Sciatic nerve (tissue), 2 donors: ENCODE data around the gene ASIC2. TPM values are rescaled to one million over a fixed set of nuclear protein-coding genes. Genes with fewer than 3 reads are reported as not detected.

Source experiments
- ATAC-seq: fragments of 200-7000 bp; cut with Tn5 transposase; one replicate; pipeline ENCODE4 v1.9.1; 2020; ENCODE audit warnings: mild to moderate bottlenecking, moderate library complexity
- DNase-seq: peaks from one replicate; pipeline ENCODE4 v3.0.0-alpha.2; 2020; ENCODE audit warnings: low spot score
- intact Hi-C: fragments of 100-400 bp; cut with DNase I; formaldehyde crosslinking; loops from one replicate; pipeline ENCODE4 v1.14.2; 2022
- total RNA-seq: library from RNA; stranded (reverse); fragmentation: NEBNext Ultra II Directional; extraction: Animal tissue kit (Norgen Biotek cat#: 25700); gene quantifications from one replicate; pipeline ENCODE4 v1.2.1, GENCODE V29; 2021
- donor health status: DM: no; HTN: no; CAD: no.
- donor health status: DM: no; HTN: no; CAD: no.

Gene ASIC2
- total RNA-seq, 1 donor from 2014 or later, result 1.1 TPM

DNA sequence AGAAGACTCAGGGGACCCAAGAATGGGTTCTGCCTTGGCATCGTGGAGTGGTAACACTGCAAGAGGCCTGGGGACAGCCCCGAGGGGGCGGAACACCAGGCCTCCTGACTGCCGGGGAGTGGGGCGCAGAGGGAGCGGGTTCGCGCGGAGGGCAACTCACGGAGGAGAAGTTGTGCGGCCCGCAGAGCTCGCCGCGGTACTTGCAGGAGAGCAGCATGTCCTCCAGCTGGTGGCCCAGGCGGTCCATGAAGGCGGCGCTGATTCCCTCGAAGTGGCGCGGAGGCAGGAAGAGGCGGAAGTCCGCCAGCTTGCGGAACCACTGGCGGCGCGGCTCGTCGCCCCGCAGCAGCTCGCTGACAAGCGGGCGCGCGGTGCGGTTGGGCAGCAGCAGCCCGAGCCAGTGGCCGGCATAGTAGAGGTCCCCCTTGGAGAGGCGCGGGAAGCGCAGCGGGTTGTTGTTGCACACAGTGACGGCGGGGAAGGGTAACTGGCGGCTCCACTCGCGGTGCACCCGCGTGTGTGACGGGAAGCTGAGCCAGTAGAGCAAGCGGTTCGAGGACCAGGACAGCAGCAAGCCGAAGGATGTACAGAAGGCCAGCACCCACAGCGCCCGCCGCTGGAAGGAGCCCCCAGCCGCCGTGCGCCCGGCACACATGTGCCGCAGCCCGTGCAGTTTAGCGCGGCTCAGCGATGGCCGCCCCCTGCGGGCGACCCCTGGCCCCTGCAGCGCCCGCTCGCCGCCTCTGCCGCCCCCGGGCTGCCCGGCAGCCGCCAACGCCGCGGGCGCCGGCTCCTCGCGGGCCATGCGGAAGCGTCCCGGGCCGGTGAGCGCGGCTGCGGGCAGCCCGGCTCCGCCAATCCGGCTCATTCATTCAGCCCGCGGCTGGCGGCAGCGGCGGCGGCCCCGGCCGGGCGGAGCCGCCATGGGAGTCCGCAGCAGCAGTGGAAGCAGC, 1.6 kb downstream of the ASIC2 start:
- DNase-seq (no peak), ATAC-seq (no peak)
- intact Hi-C loops, result no loop called here

DNA sequence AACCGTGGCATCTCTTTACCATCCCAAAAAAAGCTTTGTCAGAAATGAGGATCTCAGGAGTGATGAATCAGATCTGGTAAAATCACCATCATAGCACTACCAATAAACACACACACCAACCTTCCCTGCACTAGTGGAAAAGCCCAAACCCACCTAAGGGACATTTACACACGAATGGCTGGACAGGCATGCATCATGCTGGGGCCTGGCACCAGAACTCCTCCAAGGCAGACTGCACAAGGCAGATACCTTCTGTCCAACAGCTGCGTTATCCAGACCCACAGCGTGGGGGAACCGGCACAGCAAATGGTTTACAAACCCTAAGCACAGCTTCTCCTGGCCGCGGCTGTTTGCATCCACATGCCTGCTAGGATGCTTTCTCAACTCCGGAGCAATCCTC, 2.8 kb downstream of the ASIC2 start:
- intact Hi-C loops, result no loop called here
- no peak for ATAC-seq
- DNase-seq, result no peak

DNA sequence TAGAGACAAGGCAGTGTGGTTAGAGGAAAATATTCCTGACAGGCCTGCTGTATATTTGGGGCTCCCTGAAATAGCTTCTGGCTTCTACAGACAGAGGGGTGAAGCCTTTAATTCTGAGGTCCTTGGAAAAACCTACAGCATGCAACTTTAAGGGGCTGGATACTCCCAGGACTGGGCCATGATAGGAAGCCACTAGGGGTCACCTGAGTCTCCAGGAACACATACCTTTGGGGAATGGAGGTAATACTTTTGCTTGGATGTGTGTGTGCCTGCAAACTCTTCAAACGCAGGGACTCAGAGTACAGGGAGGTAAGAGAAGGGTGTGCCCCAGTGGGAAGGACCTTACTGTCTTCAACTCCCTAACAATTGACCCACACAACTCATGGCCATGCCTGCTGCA, 4.1 kb downstream of the ASIC2 start:
- DNase-seq (no peak), ATAC-seq (no peak)
- intact Hi-C loops, result no loop called here

DNA sequence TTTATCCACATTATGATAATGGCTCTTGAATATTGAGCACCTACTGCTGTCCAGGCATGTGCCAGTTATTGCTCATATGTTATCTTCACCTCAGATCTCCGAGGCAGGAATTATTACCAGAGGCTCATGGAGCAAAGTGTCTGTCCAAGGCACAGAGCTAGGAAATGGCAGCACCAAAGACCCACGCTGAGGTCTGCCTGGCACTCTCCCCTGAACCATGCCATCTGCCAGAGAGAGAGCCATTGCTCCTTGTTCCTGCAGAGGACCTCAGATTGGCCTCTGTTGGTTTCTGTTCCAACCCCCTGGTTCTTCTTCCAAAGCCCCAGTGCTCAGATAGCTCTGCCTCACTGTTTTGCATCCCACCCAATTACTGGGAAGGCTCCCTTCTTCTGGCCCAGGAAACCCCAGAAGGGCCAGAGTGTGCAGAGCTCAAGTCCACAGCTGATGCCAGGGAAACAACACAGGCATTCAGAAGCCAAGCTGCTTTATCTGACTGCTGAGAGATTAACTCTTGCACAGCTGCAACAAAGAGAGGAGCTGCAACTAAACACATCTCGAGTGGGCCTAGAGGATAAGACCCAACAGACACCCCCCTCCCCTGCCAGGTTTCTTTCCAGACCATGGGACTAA, 5.9 kb downstream of the ASIC2 start:
- DNase-seq (no peak), ATAC-seq (no peak)
- intact Hi-C loops, result no loop called here

DNA sequence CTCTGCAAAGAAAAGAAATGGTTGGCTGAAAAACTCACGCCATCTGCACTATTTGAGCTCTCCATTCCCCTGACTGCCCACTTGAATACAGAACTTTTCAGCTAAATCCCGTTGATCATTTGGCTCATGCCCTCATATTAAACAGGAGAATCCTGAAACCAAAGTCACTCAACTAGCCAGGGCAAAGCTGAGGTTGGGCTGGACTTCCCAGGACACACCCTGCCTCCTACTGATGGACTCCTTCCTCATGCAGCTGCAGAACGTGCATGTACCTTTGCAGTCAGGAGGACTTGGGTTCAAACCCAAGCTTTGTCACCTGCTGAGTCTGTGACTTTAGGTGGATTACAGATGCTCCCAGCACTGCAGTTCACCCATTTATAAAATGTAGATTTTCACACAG, 7.7 kb downstream of the ASIC2 start:
- DNase-seq, result no peak
- no peak for ATAC-seq
- intact Hi-C loops, result no loop called here

DNA sequence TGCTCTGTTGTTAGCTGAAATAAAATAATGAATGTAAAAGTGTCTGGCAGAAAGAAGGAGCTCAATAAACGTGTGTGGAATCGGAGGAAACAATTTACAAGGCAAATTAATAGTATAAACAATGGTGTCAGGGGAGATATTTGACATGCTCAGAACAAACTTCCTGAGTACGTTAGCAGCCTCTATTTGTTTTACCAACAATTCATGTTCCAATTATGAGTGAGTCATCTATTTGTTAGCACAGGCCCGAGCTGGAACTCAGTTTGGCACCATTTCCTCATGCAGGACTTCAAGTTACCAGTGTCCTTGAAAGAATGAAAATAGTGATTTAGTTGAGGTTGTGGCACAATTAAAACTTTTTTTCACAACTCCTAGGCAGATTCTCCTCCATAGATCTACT, 9.1 kb downstream of the ASIC2 start:
- intact Hi-C loops, result no loop called here
- no peak for ATAC-seq
- no peak for DNase-seq

DNA sequence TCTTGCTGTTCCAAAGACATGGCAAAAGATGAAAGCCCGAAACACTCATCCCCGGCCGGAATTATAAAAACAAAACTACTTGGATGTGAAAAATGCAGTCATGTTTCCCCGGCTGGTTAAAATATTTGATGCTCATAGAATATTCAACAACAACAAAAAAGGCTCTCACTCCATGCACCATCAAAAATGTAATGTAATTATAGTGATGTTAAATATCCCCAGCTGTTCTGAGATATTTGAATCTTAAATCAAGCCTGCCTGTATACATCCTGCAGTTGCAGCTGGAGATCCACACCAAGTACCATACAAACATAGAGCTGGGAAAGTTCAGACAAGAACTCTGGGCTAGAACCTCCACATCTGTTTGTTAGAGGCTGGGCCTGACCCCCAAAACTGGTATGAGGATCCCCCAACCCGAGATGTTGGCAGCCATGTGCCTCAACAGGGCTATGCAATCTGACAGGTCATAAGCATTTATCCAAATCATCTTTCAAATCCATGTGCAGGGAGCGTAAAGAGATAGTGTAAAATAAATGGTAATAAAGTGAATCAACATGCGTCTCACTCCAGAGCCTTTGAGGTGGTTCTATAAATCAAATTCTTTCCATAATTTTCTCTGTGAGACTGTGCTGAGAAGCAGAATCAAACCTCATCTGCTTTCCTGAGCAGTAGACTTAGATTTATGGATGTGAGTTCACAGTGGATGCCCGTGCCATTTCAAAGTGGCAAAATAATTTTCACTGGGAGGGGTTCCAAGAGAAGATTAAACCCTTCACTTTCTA, 12.7 kb downstream of the ASIC2 start:
- intact Hi-C loops, result no loop called here
- ATAC-seq (no peak), DNase-seq (no peak)

DNA sequence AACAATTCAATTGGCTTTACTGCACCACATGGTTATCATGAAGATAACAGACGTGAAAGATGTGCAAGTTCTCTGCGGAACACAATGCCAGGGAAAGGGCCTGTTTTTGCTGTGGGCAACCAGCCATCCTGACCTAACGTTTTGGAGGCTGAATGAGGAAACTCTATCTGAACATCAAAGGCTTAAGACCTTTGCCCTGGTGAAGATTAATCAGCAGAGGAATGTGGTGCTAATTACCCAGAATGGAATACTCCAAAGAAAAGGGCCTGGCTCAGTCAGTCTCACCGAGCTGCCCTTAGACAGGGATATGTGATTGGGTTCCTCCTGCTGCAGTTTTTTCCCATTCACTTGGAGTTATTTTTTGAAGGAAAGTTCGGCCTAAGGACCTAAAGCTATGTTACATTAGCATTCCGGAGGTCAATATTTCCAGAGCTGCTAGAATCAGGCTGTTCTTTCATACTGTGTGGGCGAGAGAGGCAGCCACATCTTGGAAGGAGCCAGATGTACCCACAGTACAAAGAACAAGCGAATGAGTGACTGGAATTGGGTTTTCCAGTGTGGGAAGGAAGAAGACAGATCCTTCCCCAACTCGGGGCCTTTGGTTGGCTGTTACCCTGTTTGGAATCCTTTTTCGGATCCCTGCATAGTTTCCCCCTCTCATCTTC, 15.5 kb downstream of the ASIC2 start:
- intact Hi-C loops, result no loop called here
- DNase-seq, result no peak
- ATAC-seq, result no peak

DNA sequence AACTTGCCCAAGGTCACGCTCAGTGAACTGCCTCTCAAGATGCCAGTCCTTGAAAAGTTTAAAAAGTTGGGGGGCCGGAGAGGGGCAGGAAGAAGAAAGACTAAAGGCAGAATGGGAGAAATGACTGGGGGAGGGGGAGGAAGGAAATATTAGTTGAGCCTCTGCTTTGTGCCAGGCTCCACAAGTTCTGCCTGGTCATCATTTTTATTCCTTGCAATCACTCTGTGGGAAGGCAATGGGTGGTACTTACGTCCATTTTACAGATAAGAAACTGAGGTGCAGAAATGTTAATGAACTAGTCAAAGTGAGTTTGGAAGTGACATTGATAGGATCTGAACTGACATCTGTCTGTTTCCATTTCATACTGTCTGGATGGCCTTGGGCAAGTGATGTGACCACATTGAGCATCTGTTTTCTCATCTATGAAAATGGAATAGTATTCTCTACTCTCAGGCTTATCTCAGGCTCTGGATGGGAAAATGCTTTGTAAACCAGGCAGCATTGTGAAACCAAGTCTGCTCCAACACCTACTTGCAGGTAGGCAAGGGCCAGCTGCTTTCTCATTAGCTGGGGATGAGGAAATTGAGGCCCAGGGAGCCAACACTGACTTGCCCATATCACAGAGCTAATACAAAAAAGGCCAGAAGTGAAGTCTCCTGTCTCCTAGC, 19.2 kb downstream of the ASIC2 start:
- intact Hi-C loops, result no loop called here
- no peak for DNase-seq
- no peak for ATAC-seq

DNA sequence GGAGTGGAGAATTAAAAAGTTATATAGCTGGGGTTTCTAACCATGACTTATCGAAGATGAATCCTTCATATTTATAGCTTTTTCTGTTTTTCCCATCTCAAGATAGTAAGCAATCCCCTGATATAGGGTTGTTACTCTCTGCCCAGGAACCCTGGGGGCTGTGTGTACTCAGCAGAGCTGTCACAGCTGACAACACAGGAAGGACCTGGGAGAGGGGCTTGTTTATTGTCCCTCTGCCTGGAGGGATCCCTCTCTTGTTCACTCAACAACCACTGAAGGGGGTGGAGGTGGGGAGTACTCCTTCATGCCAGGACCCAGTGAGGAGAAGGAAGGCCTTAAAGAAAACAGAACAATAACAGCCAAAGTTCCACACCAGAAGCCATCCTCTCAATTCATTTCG, 19.8 kb downstream of the ASIC2 start:
- intact Hi-C loops, result no loop called here
- DNase-seq (no peak), ATAC-seq (no peak)

DNA sequence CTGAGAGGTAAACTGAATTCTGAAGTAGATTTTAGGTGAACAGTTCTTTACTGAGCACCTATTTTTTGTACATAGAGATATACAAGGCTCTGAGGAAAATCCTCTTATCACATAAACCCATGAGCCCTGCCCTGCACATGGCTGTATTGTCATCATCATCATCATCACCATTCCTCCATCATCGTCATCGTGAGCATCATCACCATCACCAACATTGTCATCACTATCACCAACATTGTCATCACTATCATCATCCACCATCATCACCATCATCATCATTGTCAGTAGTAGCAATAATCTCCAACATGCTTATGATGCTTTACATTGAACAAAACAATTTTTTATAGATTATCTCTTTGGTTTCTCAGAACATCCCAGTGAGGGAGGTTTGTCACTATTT, 20.7 kb downstream of the ASIC2 start:
- DNase-seq (no peak), ATAC-seq (no peak)
- intact Hi-C loops, result no loop called here

DNA sequence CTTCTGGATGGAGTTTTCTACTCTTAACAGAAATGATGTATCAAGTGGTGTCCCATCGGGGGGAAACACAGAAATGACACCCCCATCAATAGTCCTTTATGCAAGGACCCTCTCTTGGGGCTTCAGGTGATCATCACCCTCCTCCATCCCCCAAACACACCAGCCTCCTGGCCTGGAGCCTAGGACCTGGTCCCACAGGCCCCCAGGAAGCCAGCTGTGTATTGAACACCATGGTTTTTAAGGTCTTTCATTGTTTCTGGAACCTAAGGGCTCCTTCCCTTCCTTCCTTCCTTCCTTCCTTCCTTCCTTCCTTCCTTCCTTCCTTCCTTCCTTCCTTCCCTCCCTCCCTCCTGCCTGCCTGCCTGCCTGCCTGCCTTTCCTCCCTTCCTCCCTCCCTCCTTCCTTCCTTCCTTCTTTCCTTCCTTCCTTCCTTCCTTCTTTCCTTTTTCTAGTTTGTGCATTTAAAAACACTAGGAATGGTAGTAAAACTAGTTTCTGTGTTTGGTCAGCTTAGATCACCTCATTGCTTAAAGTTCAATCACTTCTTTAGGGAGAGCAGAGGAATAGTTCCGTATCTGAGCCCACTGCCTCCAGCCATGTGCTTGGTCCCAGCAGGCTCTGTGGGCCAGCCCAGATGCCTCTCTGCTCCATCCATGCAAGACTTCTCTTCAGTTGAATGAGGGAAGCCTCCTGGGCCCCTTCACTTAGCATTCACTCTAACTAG, 23.6 kb downstream of the ASIC2 start:
- intact Hi-C loops, result no loop called here

DNA sequence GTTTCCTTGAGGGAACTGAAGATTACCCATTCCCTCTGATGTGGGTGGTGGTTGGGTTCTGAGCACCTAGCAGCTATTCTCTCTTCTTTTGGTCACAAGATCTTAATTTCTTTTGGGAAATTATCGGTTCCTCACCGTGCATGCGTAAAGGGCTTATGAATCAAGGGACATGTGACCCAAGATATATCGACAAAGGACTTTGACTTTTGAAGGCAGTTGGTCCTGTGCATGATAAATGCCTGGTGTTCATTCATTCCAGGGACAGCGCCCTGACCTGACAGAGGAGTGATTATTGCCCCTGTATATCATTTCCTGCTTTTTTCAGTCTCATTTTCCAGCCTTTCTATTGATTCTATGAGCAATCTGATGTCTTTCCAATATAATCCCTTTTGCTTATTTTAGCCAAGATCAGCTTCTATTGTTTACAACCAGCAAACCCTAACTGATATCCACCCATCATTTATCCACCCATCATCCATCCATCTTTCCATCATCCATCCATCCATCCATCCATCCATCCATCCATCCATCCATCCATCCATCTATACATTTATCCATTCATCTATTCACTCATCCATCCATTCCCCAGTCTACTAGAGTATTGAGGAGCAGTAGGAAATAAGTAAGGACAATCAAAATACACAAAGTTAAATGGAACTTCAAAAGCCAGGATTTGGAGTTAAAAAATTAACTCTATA, 25.1 kb downstream of the ASIC2 start:
- DNase-seq (no peak), ATAC-seq (no peak)
- intact Hi-C loops, result no loop called here

More for the DNA sequence above, 23.6 kb downstream of the ASIC2 start:
- DNase-seq (no peak), ATAC-seq (no peak)

DNA sequence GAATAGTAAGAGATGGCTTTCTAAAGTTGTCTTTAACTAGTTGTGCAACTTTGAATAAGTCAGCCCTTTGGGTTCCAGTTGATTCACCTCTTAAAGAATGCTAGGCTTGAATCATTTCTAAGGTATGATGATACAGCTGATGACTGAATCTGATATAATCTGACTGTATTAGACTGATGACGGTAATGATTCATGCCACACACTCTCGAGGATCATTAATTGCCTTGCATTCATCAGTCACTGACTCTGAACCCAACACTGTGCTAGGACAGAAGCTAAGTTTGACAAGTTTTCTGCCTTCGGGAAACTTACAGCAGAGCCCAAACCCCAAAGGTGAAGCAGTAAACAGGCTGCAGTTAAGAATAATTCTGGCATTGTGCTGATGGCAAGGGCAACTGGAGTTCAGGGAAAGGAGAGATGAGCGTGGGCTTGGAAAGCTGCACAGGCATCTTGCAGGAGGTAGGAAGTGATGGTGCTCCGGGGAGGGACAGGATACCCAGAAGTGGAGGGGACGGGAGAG, 25.8 kb downstream of the ASIC2 start:
- ATAC-seq (no peak), DNase-seq (no peak)
- intact Hi-C loops, result no loop called here

DNA sequence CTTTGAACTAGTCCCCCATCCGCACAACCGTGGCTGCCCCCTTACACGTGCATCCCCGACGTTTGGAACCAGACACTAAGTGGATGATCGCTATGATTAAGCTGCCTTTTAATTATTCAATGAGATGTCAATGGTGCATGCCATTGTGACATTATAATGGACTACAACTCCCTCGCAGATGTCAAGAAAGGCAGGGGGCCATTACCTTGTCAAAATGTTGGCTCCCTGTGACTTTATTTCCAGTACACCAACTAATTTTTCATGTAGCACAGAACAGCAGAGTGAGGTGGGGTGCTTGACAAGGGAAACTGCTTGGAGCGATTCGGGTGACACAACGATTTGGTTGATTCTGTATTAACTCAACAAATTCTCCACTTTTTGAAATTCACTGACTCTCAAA, 26.5 kb downstream of the ASIC2 start:
- ATAC-seq, result no peak
- intact Hi-C loops, result no loop called here
- no peak for DNase-seq

DNA sequence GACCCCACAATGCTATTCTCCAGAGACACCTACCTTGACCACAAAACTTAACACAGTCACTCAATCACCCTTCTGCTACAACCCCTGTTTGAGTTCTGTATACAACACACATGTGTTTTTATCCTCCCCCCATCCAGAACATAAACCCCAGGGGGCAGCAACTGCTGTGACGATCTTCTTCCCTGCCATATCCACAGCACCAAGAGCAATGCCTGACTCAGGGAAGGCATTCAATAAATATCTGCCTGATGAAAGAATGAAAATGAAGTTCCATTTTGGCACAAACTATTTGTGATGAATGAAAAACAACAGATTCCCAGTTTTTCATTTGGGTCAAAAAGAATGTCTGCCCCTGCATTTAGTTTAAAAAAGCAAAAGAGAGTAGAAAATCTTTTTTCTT, 27.0 kb downstream of the ASIC2 start:
- intact Hi-C loops, result no loop called here
- ATAC-seq (no peak), DNase-seq (no peak)

DNA sequence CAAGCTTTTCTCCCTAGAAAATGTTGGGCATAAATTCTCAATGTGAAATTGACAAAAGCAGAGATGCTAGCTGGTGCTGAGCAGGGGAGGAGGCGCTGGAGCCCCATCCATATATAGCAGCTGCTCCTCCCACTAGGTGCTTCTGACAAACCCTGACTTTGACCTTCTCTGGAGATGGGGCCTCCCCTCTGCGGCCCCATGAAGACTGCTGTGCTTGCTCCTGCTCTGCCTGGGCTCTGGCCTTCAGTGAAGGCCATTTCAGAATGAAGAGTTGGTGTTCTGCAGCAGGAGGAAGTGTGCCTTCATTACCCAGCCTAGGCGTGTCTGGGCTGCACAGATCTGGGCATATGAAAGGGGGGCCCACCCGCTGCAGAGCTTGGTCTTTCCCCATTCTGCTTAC, 29.7 kb downstream of the ASIC2 start:
- intact Hi-C loops, result no loop called here
- no peak for ATAC-seq
- no peak for DNase-seq
